ENCODE measurements around the gene MAP2K7. TPM values are rescaled to one million over a fixed set of nuclear protein-coding genes. Genes with fewer than 3 reads are reported as not detected.
"Not testable (repeated sequence)": the region's sequence is repeated elsewhere in the genome, so short reads cannot be mapped to it uniquely, and the experiment has no call there.

The MAP2K7 gene
- total RNA-seq (2014; rRNA removed; shearing (Covaris generic)), result 12.9 and 13.6 TPM in 2 replicates

DNA sequence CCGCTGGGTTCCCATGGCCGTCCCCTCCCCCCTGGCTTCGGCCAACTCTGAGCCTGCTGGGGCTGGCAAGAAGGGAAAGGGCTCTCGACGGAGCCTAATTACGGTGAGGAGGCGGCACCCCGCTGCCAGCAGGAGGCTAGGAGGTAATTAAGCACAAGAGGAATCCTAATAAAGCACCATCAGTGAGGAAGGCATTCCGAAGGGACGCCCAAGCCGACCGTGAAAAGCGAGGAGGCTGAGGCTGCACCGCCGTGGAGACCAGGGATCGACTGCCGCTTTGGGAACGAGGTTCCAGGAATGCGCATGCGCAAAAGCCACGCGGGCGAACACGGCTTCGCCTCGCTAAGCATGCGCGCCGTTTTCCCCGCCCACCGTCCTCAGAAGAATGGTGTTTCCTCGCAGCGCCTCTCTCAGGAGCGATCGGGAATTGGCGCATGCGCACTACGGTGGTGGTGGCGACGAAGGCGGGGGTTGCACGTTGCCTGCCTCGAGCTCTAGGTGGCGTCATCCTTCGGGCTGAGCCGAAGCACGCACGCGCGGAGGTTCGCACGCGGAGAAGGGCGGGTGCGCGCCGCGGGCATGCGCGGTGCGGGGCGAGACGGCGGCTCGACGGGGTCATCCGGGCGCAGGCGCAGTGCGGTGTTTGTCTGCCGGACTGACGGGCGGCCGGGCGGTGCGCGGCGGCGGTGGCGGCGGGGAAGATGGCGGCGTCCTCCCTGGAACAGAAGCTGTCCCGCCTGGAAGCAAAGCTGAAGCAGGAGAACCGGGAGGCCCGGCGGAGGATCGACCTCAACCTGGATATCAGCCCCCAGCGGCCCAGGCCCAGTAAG, at the start of gene MAP2K7:
MAP2K7 (plus strand) TSS at position 634 of the 830 bp plus-strand sequence; CDS start at position 702, 68 bp downstream.
- H3K27ac ChIP-seq, result peak within 1 kb of the TSS; percentile 36

DNA sequence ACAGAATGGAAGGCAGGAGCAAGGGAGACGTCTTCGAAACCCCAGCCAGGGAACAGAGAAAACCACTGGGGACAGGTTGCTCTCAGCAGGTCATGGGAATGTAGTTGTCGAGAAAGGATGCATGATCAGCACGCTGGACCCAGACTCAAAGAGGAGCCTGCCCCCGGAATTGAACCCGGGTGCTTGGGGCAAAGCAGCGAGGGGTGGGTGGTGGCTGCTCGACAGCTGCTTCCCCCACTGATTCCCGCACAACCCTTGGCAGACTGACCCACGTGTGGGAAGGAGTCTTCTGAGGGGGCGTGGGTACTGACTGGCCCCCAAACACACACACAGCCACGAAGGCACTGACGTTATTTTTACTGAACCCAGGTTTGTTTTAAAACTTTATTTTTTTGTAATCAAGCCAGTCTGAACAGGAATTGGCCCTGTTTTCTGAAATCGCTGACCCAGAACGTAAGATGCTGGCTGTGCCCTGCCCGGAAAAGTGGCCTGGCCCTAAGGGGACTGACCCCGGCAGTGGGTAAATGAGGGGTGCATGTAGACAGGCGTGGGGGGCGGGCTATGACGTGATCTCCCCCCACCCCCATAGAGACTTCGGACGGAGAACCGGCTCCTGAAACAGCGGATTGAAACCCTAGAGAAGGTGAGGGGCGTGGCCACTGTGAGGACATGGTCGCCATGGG, 48.1 kb upstream of the MAP2K7 start:
- DNase-seq, result no peak
- Histone ChIP-seq H3K4me3 (no peak overlapping the region), H3K27me3 (no peaks in the 10 kb centered on the region), H3K4me1 (no peaks in the 10 kb centered on the region), H3K36me3 (no peaks in the 10 kb centered on the region), H3K9me3 (replicated peaks) (no peaks in the 10 kb centered on the region), H3K27ac (no peak overlapping the region)

More for the DNA sequence above, at the start of gene MAP2K7:
- H3K27me3 ChIP-seq, result no peaks in the 10 kb centered on the region
- DNase-seq, result peak; percentile 99
- no peaks in the 10 kb centered on the region for H3K36me3 ChIP-seq
- H3K9me3 ChIP-seq (replicated peaks), result no peaks in the 10 kb centered on the region
- H3K4me1 ChIP-seq, result no peaks in the 10 kb centered on the region; the same call in 1 of the 2 replicates
- H3K4me3 ChIP-seq, result peak within 1 kb of the TSS; percentile 77

GRCh38 chr19:7856109-7856591, 47.5 kb upstream of the MAP2K7 start:
- no peaks in the 10 kb centered on the region for H3K36me3 ChIP-seq
- no peak overlapping the region for H3K27ac ChIP-seq
- no peak overlapping the region for H3K4me3 ChIP-seq
- no peaks in the 10 kb centered on the region for H3K27me3 ChIP-seq
- no peaks in the 10 kb centered on the region for H3K9me3 ChIP-seq (replicated peaks)
- DNase-seq, result no peak
- H3K4me1 ChIP-seq, result no peaks in the 10 kb centered on the region

DNA sequence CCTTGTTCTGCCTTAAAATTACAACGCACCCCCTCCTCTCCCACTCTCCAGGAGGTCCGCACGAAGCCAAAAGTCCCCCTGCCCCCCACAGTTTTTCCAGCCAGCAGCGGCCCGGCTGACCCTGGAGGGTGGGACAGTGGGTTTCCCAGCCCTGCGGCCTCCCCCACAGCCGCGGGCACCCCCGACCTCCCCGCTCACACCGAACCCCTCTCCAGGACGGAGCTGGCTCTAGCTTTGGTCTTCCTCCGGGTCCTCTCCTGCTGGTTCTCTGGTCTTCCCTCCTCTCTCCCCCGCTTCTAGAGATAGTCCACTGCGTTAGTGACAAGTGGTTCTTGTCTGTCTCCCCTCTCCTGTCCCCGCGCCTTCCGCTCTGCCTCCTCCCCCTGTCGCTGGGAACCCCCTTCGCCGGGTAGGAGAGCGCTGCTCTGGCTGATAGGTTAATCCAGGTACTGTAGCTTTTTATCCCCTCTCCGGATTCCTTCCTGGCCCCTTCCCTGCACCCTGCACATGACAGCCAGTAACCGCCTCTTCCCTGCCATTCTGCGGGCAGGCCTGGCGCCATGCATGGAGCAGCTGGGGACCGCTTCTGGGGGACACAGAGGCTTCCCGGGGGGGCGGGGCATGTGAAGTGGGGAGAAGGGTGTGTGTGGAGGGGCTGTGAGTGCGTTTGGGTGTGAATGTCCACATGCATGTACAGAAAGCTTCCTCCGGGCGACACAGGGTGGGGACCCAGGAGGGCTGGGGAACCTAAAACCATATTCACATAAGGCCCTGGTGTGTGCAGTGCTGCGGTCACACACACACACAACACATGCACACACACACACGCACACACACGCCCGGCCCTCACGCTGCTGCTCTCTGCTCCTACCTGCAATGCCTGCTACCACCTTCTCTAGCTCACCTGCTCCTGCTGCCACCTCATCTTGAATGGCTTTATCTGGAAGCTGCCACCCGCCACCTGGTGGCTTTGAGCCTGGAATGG, 46.7 kb upstream of the MAP2K7 start:
- Histone ChIP-seq H3K4me3 (no peak overlapping the region), H3K4me1 (no peaks in the 10 kb centered on the region), H3K9me3 (replicated peaks) (no peaks in the 10 kb centered on the region), H3K27me3 (no peaks in the 10 kb centered on the region), H3K36me3 (no peaks in the 10 kb centered on the region), H3K27ac (no peak overlapping the region)
- DNase-seq, result no peak

DNA sequence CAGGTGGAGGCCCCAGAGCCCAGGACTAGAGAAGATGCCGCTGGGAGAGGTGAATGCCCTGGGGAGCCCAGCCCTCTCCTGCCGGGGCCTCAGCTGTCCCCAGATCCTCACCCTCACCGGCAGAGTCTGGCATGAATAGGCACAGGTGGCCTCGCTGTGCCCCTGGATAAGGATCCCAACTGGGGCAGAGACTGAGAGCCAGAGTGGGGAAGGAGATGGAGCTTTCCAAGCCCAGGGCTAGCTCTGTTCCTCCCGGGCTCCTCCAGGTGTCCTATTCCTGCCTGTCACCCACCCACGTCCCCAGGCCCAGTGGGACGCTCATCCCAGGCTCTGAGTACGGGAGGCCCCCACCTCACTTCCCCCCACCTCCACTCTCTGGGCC, 46.0 kb upstream of the MAP2K7 start:
- H3K4me1 ChIP-seq, result no peaks in the 10 kb centered on the region
- no peak overlapping the region for H3K4me3 ChIP-seq
- no peak for DNase-seq
- H3K27ac ChIP-seq, result no peak overlapping the region
- H3K36me3 ChIP-seq, result no peaks in the 10 kb centered on the region
- H3K9me3 ChIP-seq (replicated peaks), result no peaks in the 10 kb centered on the region
- no peaks in the 10 kb centered on the region for H3K27me3 ChIP-seq

DNA sequence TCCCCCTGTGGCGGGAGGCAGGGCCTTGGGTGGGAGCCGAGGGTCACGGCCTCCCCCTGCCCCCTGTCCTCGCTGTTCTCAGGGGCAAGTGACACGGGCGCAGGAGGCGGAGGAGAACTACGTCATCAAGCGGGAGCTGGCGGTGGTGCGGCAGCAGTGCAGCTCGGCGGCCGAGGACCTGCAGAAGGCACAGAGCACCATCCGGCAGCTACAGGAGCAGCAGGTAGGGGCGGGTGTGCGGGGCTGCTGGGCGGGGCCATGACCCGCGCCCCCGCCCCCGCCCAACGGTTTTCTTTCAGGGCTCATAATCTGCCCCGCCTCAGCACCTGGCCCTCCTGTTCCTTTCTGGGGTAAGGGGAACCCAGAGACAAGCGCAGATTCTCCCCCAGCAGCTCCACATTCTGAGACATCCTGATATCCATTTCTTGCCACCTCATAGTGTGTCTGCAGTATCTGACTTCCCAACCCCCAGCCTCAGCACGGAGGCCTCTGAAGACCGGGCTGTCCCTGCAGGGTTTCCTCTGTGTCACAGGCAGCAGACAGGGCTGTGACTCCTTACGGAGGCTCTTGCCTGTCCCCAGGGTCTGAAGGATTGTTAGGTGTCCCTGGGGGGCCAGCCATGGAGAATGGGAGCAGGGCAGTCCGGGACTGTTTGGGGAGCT, 45.4 kb upstream of the MAP2K7 start:
- no peak for DNase-seq
- H3K9me3 ChIP-seq (replicated peaks), result no peaks in the 10 kb centered on the region
- no peaks in the 10 kb centered on the region for H3K27me3 ChIP-seq

DNA sequence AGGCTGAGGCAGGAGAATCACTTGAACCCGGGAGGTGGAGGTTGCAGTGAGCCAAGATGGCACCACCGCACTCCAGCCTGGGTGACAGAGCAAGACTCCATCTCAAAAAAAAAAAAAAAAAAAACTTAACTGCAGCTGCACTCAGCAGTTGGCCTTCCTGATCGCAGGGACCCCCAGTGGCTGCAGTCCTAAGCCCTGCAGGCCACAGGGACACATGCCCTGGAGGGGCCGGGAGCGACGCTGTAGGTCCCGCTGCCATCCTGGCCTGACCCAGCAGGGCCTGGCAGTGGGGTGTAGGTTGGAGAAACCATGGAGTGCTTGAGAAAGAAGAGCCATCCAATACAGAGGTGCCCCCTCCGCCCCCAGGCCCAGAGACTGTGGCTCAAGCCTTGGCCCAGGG, 44.6 kb upstream of the MAP2K7 start:
- H3K9me3 ChIP-seq (replicated peaks); H3K4me3 ChIP-seq; DNase-seq; H3K36me3 ChIP-seq; H3K4me1 ChIP-seq; H3K27me3 ChIP-seq; H3K27ac ChIP-seq: not testable (repeated sequence)

More for the DNA sequence above, 45.4 kb upstream of the MAP2K7 start:
- no peak overlapping the region for H3K4me3 ChIP-seq
- no peaks in the 10 kb centered on the region for H3K36me3 ChIP-seq
- no peak overlapping the region for H3K27ac ChIP-seq
- H3K4me1 ChIP-seq, result no peaks in the 10 kb centered on the region

DNA sequence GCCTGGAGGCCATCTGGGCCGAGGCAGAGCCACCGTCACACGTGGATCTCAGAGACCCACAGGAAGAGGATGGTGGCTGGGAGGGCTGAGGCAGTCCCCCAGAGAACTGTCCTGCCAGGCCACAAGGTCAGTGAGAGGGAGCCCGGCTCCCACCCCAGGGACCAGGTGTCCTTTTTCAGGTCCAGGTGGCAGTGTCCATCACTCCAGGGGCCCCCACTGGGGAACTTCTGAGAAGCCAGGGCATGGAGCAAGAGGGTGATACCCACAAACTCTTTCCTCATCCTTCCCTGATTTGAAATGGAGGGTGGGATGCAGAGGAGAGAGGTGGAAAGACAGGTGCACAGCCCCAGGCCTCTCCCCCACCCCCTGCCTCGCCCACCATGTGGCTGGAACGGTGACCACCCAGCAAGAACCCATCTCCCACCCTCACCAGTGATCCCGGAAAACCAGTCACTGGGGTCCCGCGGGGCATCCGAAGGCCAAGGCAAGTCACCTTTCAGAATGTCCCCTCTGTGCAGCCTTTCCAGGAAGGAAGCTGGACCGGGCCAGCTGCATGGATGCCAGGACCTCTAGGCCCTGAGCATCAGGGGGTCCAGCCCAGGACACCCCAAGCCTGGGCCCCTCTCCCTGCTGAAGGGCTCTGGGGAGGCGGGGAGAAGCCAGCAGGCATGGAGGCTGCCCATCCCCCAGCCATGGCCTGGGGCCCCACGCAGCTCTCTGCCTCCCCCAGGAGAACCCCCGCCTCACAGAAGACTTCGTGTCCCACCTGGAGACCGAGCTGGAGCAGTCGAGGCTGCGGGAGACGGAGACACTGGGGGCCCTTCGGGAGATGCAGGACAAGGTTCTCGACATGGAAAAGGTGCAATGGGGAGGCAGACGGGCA, 43.6 kb upstream of the MAP2K7 start:
- Histone ChIP-seq H3K4me1 (no peaks in the 10 kb centered on the region), H3K9me3 (replicated peaks) (no peaks in the 10 kb centered on the region), H3K27me3 (no peaks in the 10 kb centered on the region), H3K27ac (no peak overlapping the region), H3K36me3 (no peaks in the 10 kb centered on the region), H3K4me3 (no peak overlapping the region)
- no peak for DNase-seq

- no peak for DNase-seq
Observed at GRCh38 chr19:7860714-7861618, 42.7 kb upstream of the MAP2K7 start.

DNA sequence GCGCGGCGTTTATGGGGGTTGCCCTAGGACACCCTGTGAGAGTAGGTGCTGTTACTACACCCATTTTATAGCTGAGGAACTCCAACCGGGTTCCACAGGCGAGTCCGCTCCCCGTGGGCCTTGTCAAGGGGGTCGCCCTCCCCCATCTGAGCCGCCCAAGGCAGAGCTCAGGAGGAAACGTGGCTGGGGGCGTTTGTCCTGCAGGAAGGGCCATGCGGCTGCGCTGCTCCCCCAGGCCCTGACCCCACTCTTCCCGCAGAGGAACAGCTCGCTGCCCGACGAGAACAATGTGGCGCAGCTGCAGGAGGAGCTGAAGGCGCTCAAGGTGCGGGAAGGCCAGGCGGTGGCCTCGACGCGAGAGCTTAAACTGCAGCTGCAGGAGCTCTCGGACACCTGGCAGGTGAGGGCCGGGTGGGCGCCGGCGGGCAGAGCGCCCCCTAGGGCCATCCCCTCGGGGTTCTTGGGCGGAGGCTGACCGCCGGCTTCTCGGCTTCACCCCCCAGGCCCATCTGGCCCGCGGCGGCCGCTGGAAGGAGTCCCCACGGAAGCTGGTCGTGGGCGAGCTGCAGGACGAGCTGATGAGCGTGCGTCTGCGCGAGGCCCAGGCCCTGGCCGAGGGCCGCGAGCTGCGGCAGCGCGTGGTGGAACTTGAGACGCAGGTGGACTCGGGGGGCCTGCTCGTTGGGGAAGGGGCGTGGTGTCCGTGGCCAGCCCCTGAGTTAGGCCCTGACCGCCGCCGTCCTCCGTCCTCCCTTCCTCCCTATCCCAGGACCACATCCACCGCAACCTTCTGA, 41.9 kb upstream of the MAP2K7 start:
- H3K4me1 ChIP-seq, result no peaks in the 10 kb centered on the region
- H3K9me3 ChIP-seq (replicated peaks), result no peaks in the 10 kb centered on the region
- 0 out of 2 replicates have a peak, but pooled peaks cover 2% of the 10 kb centered on the region for H3K27me3 ChIP-seq
- no peak for DNase-seq
- no peaks in the 10 kb centered on the region for H3K36me3 ChIP-seq
- no peak overlapping the region for H3K4me3 ChIP-seq
- H3K27ac ChIP-seq, result no peak overlapping the region

More at GRCh38 chr19:7860714-7861618, 42.7 kb upstream of the MAP2K7 start:
- Histone ChIP-seq H3K9me3 (replicated peaks) (no peaks in the 10 kb centered on the region), H3K27ac (no peak overlapping the region), H3K36me3 (no peaks in the 10 kb centered on the region), H3K4me1 (no peaks in the 10 kb centered on the region), H3K27me3 (no peaks in the 10 kb centered on the region), H3K4me3 (no peak overlapping the region)

DNA sequence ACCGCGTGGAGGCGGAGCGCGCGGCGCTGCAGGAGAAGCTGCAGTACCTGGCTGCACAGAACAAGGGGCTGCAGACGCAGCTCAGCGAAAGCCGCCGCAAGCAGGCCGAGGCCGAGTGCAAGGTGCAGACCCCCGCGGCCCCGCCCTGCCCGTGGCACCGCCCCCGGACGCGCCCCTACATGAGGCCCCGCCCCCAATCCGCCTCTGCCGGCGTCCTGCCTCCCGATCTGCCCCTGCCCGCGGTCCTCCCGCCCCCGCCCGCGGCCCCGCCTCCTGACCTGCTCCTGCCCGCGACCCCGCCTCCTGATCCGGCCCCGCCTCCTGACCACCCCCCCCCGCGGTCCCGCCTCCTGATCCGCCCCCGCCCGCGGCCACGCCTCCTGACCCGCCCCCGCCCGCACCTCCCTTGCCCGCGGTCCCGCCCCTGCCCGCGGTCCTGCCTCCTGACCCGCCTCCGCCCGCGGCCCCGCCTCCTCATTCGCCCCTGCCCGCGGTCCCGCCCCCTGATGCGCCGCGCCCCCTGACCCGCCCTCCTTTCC, 41.2 kb upstream of the MAP2K7 start:
- H3K4me3 ChIP-seq, result no peak overlapping the region
- no peaks in the 10 kb centered on the region for H3K4me1 ChIP-seq
- no peak for DNase-seq
- no peak overlapping the region for H3K27ac ChIP-seq
- H3K36me3 ChIP-seq, result no peaks in the 10 kb centered on the region
- 0 out of 2 replicates have a peak, but pooled peaks cover 4% of the 10 kb centered on the region for H3K27me3 ChIP-seq
- H3K9me3 ChIP-seq (replicated peaks), result no peaks in the 10 kb centered on the region
